DMS53 (cell line): ENCODE measurements around the gene COL9A3.

Source experiments
- DNase-seq: peaks from one replicate; lab custom pipeline; 2025; lab: John Stamatoyannopoulos, UW

COL9A3 gene

DNA sequence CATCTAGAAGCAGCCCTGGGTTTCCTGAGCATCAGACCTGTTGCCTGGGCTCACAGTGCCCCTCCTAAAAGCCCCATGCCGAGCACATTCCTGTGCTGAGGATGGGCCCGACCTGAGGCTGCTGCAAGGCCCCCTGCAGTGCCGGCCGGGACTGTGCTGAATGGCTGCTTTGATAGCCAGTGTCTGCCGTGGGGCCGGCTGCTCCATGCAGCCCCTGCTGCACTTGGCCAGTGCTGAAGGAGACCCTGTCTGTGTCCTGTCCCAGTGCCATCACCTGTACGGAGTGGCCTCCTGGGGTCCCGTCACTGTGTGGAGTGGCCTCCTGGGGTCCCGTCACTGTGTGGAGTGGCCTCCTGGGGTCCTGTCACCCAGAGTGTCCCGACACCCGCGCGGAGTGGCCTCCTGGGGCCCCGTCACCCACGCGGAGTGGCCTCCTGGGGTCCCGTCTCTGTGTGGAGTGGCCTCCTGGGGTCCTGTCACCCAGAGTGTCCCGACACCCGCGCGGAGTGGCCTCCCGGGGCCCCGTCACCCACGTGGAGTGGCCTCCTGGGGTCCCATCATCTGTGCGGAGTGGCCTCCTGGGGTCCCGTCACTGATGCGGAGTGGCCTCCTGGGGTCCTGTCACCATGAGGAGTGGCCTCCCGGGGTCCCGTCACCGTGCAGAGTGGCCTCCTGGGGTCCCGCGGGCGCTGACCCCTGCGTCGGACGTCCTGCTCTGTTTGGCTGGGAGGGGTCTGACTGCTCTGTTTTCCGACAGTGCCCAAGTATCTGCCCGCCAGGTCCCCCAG, 7.0 kb downstream of the COL9A3 start:
- no peak for DNase-seq

- DNase-seq: peak; percentile 79
Observed at GRCh38 chr20:62824476-62825332, 7.9 kb downstream of the COL9A3 start.

- no peak for DNase-seq
Observed at GRCh38 chr20:62825333-62825985, 8.6 kb downstream of the COL9A3 start.

DNA sequence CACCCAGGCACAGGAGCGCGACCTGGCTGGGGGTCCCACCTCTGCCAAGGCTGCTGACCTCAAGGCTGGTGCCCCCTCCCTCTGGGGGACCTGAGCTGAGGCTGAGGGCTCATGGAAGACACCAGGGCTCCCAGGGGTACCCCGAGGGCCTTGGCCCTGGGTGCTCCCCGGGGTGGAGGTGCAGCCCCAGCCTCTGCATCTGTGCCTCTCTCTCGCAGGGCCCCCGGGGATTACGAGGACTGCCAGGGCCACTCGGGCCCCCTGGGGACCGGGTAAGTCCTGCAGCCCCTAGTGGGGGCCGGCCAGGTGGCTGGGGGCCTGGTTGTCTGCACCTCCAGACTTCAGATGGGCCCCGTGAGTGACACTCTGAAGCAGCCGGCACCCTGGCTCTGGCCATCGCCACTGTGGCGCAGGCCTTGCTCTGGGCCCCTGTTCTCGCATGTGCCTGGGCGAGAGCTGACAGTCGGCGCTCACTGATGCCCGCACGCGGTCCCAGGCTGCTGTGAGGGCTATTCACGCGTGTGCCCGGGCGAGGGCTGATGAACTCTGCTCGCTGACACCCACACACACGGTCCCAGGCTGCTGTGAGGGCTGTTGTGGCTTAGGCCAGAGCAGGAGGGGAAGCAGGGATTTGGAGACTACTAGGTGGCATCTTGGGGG, 9.3 kb downstream of the COL9A3 start:
- DNase-seq: peak; percentile 29

GRCh38 chr20:62826646-62827310, 9.9 kb downstream of the COL9A3 start:
- DNase-seq: no peak

GRCh38 chr20:62827311-62828038, 10.6 kb downstream of the COL9A3 start:
- peak; percentile 45 for DNase-seq

DNA sequence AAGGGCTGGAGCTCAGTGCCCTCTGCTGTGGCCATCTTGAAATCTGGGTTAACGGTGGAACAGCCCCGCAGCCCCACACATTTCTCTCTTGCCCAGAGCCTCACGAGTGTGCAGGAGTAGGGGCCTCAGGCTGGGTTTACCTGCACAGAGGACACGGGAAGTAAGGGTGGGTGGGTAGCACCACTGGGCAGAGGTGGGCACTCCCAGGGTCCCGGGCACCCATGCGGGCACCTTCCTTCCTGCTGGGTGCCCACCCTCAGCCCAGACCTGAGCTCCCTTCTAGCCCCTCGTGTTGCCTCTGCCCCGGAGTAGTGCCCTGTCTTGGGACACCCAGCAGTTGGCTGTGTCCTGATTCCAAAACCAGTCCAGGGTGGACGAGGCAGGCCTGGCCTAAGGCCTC, 11.2 kb downstream of the COL9A3 start:
- no peak for DNase-seq

DNA sequence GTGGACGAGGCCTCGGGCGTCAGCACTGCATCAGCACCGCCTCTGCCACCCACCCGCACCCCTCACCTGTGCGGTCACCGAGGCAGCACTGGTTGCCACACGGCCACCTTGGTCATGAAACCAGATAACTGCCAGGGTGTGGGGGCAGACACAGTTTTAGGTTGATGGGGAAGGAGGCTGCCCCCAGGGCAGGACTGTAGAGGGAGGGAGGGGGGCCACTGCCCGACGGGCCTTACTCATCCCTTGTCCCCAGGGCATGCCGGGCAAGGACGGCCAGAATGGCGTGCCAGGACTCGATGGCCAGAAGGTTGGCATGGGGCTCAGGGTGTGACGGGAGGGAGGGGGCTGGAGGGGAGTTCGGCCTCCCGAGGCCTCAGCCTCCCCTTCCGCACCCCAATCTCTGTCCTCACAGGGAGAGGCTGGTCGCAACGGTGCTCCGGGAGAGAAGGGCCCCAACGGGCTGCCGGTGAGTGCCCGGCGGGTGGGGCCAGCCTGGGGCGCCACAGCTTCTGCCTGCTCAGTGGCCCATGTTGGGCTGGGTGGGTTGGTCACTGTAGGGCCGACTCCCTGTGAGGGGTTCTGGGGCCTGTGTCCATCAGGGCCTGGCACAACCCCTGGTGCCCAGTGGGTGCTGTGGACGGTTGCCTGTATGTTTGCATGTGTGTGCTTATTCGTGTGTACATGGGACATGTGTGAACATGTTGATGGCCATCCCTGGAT, 11.8 kb downstream of the COL9A3 start:
- DNase-seq: no peak

DNA sequence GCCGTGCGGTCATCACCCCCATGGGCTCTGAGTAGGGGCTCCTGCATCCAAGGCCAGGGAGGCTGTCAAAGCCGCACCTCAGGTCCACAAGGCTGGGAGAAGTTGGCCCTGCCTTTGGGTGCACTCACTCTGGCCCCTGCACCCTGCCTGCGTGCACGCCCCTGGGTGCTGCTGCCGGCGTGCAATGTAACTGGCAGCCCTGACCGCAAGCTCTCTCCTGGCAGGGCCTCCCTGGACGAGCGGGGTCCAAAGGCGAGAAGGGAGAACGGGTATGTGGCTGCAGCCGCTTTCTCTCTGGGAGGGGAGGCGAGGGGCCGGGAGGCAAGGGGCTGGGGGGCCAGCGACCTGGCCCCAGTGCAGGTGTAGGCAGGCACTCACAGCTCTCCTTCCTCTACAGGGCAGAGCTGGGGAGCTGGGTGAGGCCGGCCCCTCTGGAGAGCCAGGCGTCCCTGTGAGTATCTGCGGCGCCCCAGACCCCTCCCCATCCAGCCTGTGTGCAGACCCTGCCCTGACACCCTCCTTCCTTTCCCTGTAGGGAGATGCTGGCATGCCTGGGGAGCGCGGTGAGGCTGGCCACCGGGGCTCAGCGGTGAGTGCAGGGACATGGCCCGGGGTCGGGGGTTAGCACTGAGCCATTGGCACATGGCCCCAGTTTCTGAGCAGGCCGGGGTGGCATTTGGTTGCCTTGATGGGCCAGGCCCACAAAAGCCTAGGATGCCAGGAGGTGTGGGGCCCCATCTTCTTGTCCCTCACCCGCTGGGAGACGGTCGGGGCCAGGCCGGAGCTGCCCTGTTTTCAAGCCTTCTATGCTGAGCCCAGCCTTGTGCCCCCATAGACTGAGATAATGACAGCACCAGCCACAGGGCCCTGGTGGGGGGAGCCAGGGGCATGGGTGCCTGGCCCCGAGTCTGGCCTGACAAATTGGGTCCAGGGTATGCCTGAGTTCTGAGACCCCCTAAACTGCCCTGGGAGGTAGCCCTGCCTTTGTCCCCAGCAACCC, 12.7 kb downstream of the COL9A3 start:
- no peak for DNase-seq

DNA sequence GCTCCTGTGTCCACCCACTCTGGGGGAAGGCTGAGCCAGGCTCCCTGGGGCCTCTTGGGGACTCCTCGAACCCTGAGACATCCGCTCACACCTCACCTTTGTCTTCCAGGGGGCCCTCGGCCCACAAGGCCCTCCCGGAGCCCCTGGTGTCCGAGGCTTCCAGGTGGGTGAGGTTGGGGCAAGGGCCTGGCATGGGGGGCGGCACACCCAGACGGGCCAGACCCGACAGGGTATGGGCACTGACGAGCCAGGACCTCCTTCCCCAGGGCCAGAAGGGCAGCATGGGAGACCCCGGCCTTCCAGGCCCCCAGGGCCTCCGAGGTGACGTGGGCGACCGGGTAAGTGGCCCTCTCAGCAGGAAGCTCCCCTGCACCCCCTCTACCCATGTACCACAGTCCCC, 13.4 kb downstream of the COL9A3 start:
- DNase-seq: no peak

DNA sequence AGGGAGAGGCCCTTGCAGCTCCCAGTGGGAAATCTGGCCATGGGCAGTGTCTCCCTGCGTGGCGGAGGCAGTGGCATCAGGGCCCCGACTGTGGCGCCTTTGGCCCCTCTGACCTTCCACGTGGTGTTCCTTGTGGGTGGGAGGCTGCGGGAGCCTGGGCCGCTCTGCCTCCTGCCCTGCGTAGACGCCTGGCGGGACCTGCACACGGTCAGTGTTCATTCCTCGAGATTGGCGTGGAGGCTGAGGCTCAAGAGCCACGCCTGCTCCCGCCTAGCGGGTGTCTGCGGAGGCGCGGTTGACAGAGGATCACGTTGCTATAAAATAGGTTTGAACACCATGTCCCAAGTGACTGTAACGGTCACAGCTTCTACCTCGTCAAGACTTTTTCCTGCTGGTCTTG, 14.0 kb downstream of the COL9A3 start:
- DNase-seq: no peak

GRCh38 chr20:62831361-62831788, 14.5 kb downstream of the COL9A3 start:
- no peak for DNase-seq

DNA sequence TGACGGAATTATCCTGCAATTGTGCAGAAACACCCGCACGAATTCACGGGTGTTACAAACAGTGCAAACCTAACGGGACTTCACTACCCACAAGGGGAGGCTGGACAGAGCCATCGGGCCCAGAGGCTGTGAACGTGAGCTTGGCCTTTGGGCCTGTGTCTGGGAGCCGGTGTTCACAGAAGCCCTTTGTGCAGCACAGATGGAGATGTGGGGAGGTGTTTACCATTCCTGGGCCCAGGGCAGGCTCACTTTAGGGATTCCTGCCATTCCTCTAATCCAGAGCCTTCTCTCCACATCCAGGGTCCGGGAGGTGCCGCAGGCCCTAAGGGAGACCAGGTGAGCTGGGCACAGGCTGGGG, 15.0 kb downstream of the COL9A3 start:
- no peak for DNase-seq

DNA sequence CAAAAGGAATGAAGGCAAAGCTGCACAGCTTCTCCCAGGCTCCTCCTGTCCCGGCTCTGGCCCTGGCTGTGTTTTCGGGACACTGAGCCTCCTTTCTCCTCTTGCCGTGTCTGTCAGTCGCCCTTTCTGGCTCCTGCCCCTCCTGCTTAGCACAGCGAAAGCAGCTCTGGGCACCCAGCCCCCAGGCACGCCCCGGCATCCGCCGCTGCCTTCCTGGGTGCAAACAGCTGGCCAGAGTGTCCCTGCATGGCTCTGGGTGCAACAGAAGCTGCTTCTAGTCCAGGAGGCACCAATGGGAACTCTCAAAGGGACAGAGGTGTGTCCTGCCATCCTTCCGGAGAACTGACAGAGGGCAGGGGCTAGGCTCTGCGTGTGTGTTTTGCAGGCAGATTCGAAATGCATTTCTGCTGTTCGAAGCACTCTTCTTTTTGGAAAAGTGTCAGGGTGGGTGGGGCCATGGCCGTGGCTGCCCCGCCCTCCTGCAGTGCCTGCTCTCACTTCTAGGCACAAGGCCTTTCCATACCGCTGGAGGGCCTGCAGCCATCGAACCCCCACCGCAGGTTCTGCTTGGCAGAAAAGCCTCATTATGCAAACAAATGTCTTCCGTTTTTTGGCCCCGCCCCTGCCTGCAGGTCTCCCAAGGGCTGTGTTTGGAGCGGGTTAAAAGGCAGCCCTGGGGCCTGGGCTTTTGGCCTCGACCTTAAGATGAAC, 15.5 kb downstream of the COL9A3 start:
- peak; percentile 45 for DNase-seq

DNA sequence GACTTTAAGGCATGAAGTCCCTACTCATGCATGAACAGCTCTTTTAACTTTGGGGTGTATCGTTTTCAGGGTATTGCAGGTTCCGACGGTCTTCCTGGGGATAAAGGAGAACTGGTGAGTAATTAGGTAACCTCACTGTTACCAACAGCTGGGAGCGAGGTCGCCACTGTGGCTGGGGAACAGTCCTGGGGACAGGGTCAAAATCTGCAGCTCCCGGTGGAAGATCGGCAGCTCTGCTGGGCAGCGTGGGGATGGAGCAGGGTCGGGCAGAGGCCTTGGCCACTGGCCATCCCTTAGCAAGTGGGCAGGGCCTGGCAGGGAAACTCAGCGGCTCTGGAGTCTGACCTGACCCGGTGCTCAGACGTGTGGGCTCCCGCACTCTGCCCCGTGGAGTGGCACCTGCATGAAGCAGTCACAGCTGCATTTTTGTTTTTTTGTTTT, 16.1 kb downstream of the COL9A3 start:
- no peak for DNase-seq

DNA sequence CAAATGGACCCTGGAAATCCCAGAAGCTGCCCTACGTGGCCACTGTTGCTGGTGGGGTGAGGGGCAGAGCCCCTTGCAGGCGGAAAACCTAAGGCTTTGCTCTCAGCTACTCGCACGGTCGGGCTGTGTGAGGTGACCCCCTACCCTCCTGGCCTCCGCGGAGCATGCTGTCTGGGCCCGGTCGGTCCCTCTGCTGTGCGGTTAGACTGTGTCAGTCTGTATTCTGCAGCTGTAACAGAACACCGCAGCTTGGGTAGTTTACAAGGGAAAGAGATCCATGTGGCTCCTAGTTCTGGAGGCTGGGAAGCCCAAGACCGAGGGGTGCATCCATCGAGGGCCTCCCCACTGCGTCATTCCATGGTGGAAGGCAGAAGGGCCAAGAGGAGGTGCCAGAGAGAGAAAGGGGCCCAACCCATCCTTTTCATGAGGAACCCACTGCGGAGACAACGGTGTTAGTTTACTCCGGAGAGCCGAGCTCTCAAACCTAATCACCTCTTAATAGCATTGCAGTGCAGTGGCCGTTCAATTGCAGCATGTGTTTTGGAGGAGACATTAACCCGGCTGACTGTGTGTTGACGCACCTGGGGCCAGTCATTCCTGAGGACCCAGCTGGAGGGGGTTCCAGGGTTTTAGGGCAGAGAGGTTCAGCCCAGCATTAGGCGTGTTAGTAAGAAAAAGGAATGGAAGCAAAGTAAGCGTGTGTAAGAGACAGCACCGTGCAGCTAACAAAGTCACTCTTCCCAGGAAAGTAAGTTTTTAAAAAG, 18.3 kb downstream of the COL9A3 start:
- no peak for DNase-seq
